H1 (cell line): ENCODE data around the gene EXD3. TPM values are rescaled to one million over a fixed set of nuclear protein-coding genes. Genes with fewer than 3 reads are reported as not detected.

Experiments used
- CTCF ChIA-PET: fragments of 300-600 bp; sonication (Branson Sonifier 250); formaldehyde crosslinking; loops from one replicate; lab custom pipeline; 2021; ENCODE audit not compliant: partially characterized antibody; lab: Charles Lee
- POLR2A ChIA-PET: fragments of 300-600 bp; sonication (Branson Sonifier 250); formaldehyde crosslinking; loops from one replicate; lab custom pipeline; 2021; ENCODE audit warnings: inconsistent platforms; ENCODE audit not compliant: partially characterized antibody; lab: Charles Lee
- DNase-seq, 2 experiments: peaks; one replicate each; pipeline versions ENCODE4 v3.0.0 to v3.0.0-alpha.2; 2010 to 2022; ENCODE audit warnings: low spot score in 2 of 2, low read depth in 1 of 2, mixed read lengths in 1 of 2
- FAIRE-seq: peaks from 2 replicates; lab custom pipeline; 2011; peaks lifted over from hg19 to GRCh38; lab: Jason Lieb, UNC
- H2AFZ ChIP-seq: 2 replicates; pipeline ENCODE4 v1.8.1; 2012; ENCODE audit warnings: low read length, inconsistent platforms
- H2AK5ac ChIP-seq: 2 replicates; pipeline ENCODE4 v1.6.1; 2013; ENCODE audit warnings: low read depth, low read length
- H2BK120ac ChIP-seq: replicated peaks from 2 replicates; pipeline ENCODE3; 2013; ENCODE audit warnings: low read depth, low read length, inconsistent platforms
- H2BK12ac ChIP-seq: 2 replicates; pipeline ENCODE4 v1.6.1; 2013; ENCODE audit warnings: low read depth, low read length
- H2BK15ac ChIP-seq: 2 replicates; pipeline ENCODE4 v1.6.1; 2013; ENCODE audit warnings: low read length
- H2BK20ac ChIP-seq: 2 replicates; pipeline ENCODE4 v1.6.1; 2013; ENCODE audit warnings: low read length
- H2BK5ac ChIP-seq: 2 replicates; pipeline ENCODE4 v1.6.1; 2013; ENCODE audit warnings: low read depth, low read length
- H3K14ac ChIP-seq: 2 replicates; pipeline ENCODE4 v1.6.1; 2013; ENCODE audit warnings: inconsistent platforms; ENCODE audit not compliant: insufficient read length
- H3K18ac ChIP-seq: 2 replicates; pipeline ENCODE4 v1.6.1; 2013; ENCODE audit warnings: low read length; ENCODE audit errors: extremely low read depth
- H3K23ac ChIP-seq: 2 replicates; pipeline ENCODE4 v1.6.1; 2013; ENCODE audit warnings: inconsistent platforms; ENCODE audit not compliant: insufficient read length
- H3K23me2 ChIP-seq: 2 replicates; pipeline ENCODE4 v1.6.1; 2013; ENCODE audit warnings: low read depth, low read length
- H3K27ac ChIP-seq: 2 replicates; pipeline ENCODE4 v1.6.1; 2011; ENCODE audit warnings: low read depth, low read length, inconsistent platforms
- H3K27me3 ChIP-seq, 4 experiments: replicated peaks in 1 of 4; 1 replicate in 1 of 4; 2 replicates in 3 of 4; pipeline versions ENCODE4 v1.6.1 to v1.8.1; 2011 to 2013; ENCODE audit warnings: low read length in 3 of 4, mild to moderate bottlenecking in 3 of 4, inconsistent platforms in 2 of 4, mixed read lengths in 2 of 4, moderate library complexity in 1 of 4; ENCODE audit not compliant: control insufficient read depth in 3 of 4, insufficient read depth in 3 of 4; ENCODE audit errors: extremely low read depth in 1 of 4
- H3K36me3 ChIP-seq, 4 experiments: 2 replicates each; pipeline versions ENCODE4 v1.6.1 to v1.8.1; 2011 to 2013; ENCODE audit warnings: mild to moderate bottlenecking in 4 of 4, low read length in 3 of 4, moderate library complexity in 2 of 4, control low read depth in 1 of 4, inconsistent platforms in 1 of 4; ENCODE audit not compliant: insufficient read depth in 4 of 4, control insufficient read depth in 2 of 4
- H3K4ac ChIP-seq: replicated peaks from 2 replicates; pipeline ENCODE3; 2013; ENCODE audit warnings: low read length, low read depth, mixed read lengths, inconsistent platforms; ENCODE audit not compliant: insufficient read length
- H3K4me1 ChIP-seq, 4 experiments: replicated peaks in 1 of 4; 1 replicate in 1 of 4; 2 replicates in 3 of 4; pipeline versions ENCODE4 v1.6.1 to v1.8.1; 2011 to 2013; ENCODE audit warnings: low read length in 3 of 4, inconsistent platforms in 2 of 4, mixed read lengths in 1 of 4; ENCODE audit not compliant: insufficient read depth in 4 of 4, control insufficient read depth in 3 of 4
- H3K4me2 ChIP-seq, 2 experiments: 2 replicates each; pipeline versions ENCODE4 v1.6.1 to v1.8.1; 2011 to 2013; ENCODE audit warnings: low read depth in 2 of 2, low read length in 2 of 2, control low read depth in 1 of 2, inconsistent platforms in 1 of 2, mild to moderate bottlenecking in 1 of 2; ENCODE audit not compliant: insufficient read depth in 1 of 2
- H3K4me3 ChIP-seq, 4 experiments: fragments of 200-600, 300-600 bp in 1 of 4; sonication (generic), shearing (Covaris generic), sonication (Bioruptor Twin) in 1 of 4; 2 replicates each; pipeline versions ENCODE4 v1.5.1 to v1.8.1; 2011 to 2016; ENCODE audit warnings: low read length in 4 of 4, low read depth in 3 of 4, control low read depth in 2 of 4, inconsistent platforms in 2 of 4, mild to moderate bottlenecking in 2 of 4, mixed read lengths in 1 of 4, moderate library complexity in 1 of 4; ENCODE audit not compliant: insufficient read depth in 2 of 4; ENCODE audit errors: extremely low read depth in 1 of 4
- H3K56ac ChIP-seq: replicated peaks from 2 replicates; pipeline ENCODE3; 2013; ENCODE audit warnings: low read depth, mild to moderate bottlenecking, mixed read lengths, low read length, inconsistent platforms; ENCODE audit not compliant: insufficient read length
- H3K79me1 ChIP-seq: 2 replicates; pipeline ENCODE4 v1.6.1; 2013; ENCODE audit warnings: low read depth, low read length, control low read depth
- H3K79me2 ChIP-seq, 2 experiments: 2 replicates each; pipeline versions ENCODE4 v1.6.1 to v1.8.1; 2012 to 2013; ENCODE audit warnings: low read length in 2 of 2, mild to moderate bottlenecking in 2 of 2, inconsistent platforms in 1 of 2; ENCODE audit not compliant: insufficient read depth in 2 of 2, control insufficient read depth in 1 of 2
- H3K9ac ChIP-seq, 4 experiments: replicated peaks in 1 of 4; 1 replicate in 1 of 4; 2 replicates in 3 of 4; pipeline versions ENCODE4 v1.6.1 to v1.8.1; 2011 to 2013; ENCODE audit warnings: low read depth in 3 of 4, low read length in 3 of 4, control low read depth in 2 of 4, mild to moderate bottlenecking in 2 of 4, moderate library complexity in 2 of 4, inconsistent platforms in 1 of 4; ENCODE audit errors: extremely low read depth in 1 of 4
- H3K9me3 ChIP-seq, 2 experiments: 2 replicates each; pipeline versions ENCODE4 v1.6.1 to v1.8.1; 2012 to 2013; ENCODE audit warnings: mild to moderate bottlenecking in 2 of 2, moderate library complexity in 2 of 2, control low read depth in 1 of 2, inconsistent platforms in 1 of 2, low read depth in 1 of 2, low read length in 1 of 2, mixed read lengths in 1 of 2; ENCODE audit not compliant: insufficient read depth in 2 of 2
- H4K20me1 ChIP-seq, 2 experiments: replicated peaks in 1 of 2; 2 replicates each; pipeline versions ENCODE3 to v1.8.1; 2011 to 2013; ENCODE audit warnings: inconsistent platforms in 2 of 2, low read length in 2 of 2, mild to moderate bottlenecking in 1 of 2; ENCODE audit not compliant: insufficient read depth in 2 of 2, control insufficient read depth in 1 of 2
- H4K5ac ChIP-seq: 2 replicates; pipeline ENCODE4 v1.6.1; 2013; ENCODE audit warnings: low read length, low read depth, mixed read lengths, inconsistent platforms; ENCODE audit not compliant: insufficient read length
- H4K8ac ChIP-seq: 2 replicates; pipeline ENCODE4 v1.8.0; 2013; ENCODE audit warnings: mild to moderate bottlenecking, moderate library complexity, low read length, inconsistent platforms; ENCODE audit not compliant: insufficient read depth; ENCODE audit errors: extremely low read depth
- H4K91ac ChIP-seq: replicated peaks from 2 replicates; pipeline ENCODE3; 2013; ENCODE audit warnings: low read length, mixed read lengths, inconsistent platforms; ENCODE audit not compliant: insufficient read length
- ASH2L ChIP-seq: fragments of 200-600, 300-600 bp; sonication (generic); IDR thresholded peaks from one replicate; pipeline ENCODE4 v1.7.1; 2017; ENCODE audit warnings: low read length
- BCL11A ChIP-seq, 2 experiments: IDR thresholded peaks; one replicate each; pipeline ENCODE4 v1.6.1; 2011; ENCODE audit warnings: low read depth in 2 of 2, low read length in 2 of 2, mild to moderate bottlenecking in 2 of 2
- CEBPB ChIP-seq: IDR thresholded peaks from 2 replicates; pipeline ENCODE4 v1.6.1; 2012; ENCODE audit warnings: low read depth, low read length
- CHD2 ChIP-seq: IDR thresholded peaks from 2 replicates; pipeline ENCODE4 v1.6.1; 2012; ENCODE audit warnings: low read length, improper control_type of control experiment
- POLR2A ChIP-seq, 2 experiments: IDR thresholded peaks; 1 replicate in 1 of 2; 2 replicates in 1 of 2; pipeline ENCODE4 v1.6.1; 2011; ENCODE audit warnings: low read depth in 2 of 2, low read length in 2 of 2, mild to moderate bottlenecking in 2 of 2; ENCODE audit errors: control extremely low read depth in 1 of 2
- RAD21 ChIP-seq, 2 experiments: IDR thresholded peaks in 1 of 2; conservative IDR thresholded peaks in 1 of 2; 2 replicates each; pipeline ENCODE4 v1.6.1; 2011; ENCODE audit warnings: low read depth in 2 of 2, low read length in 2 of 2, improper control_type of control experiment in 1 of 2, inconsistent platforms in 1 of 2, mild to moderate bottlenecking in 1 of 2, moderate library complexity in 1 of 2
- RFX5 ChIP-seq: IDR thresholded peaks from 2 replicates; pipeline ENCODE4 v1.6.1; 2011; ENCODE audit warnings: low read depth, low read length, improper control_type of control experiment, borderline replicate concordance
- SIRT6 ChIP-seq: IDR thresholded peaks from one replicate; pipeline ENCODE4 v1.7.1; 2012; ENCODE audit warnings: low read length, inconsistent platforms
- WGBS, 2 experiments: shearing (Covaris generic) in 1 of 2; methylation state at CpG; one replicate each; pipeline versions ENCODE4 v1.1.6 to v1.1.7; 2013 to 2015; ENCODE audit warnings: low lambda C conversion rate in 2 of 2, mixed read lengths in 2 of 2, inconsistent platforms in 1 of 2, low coverage in 1 of 2, missing lambda C conversion rate in 1 of 2; ENCODE audit not compliant: insufficient replicate concordance in 2 of 2, insufficient coverage in 1 of 2, insufficient read length in 1 of 2; ENCODE audit errors: extremely low coverage in 1 of 2, missing lambda C conversion rate in 1 of 2; 5-methylcytosine and 5-hydroxymethylcytosine counted together
- polyA plus RNA-seq, 7 experiments: library from polyadenylated mRNA; depleted of rRNA in 3 of 7; stranded (reverse) in 5 of 7; unstranded in 2 of 7; fragments of >200 nt in 5 of 7; fragments of 200-250 nt in 2 of 7; gene quantifications; 1 replicate in 5 of 7; 2 replicates in 1 of 7; 4 replicates in 1 of 7; pipeline versions ENCODE4 v1.2.1 to v1.2.3, GENCODE V29; 2011 to 2013; ENCODE audit warnings: missing spikeins in 2 of 7, mixed read lengths in 2 of 7
- total RNA-seq: library from RNA; stranded (reverse); fragmentation: NEBNext Ultra II Directional; extraction: Animal tissue kit (Norgen Biotek cat#: 25700); gene quantifications from 2 replicates; pipeline ENCODE4 v1.2.1, GENCODE V29; 2021

Gene EXD3
- total and polyA plus RNA-seq, 2 of the 8 experiments (the other 6 are each of a cell fraction or from before 2014, with no cell fraction given) = 7.2 to 9.4 TPM

DNA sequence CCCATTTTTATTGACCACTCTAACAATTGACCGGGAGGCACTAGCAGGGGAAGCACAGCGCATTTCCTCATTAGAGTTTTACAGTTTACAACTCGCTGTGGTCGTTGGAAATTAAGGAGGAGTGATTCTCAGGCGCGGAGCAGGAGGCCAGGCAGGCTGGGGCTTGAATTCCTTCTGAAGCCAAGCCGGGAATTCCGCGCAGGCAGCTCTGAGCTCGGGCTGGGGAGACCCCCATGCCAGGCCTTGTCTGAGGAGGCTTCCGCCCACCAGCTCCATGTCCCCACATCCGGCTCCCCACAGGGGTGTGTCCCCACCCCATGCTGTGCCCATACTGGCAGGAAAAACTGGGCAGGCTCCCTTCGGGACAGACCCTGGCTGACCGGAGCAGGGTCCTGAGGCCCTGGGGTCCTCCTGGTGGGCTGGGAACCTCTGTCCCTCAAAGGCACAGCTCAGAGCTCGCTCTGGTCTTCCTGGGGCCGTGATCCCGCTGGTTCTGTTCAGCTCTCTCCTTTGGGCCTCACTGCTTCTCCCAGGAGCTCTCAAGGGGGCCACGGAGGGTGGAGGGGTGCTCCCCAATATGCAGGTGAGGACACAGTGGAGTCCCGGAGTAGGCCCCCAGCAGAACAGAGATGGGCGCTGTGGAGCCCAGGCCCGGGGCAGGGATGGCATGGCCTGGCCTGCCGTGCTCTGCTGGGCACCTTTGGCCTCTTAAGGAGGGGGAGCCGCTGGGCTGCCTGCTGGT is 119.6 kb downstream of the EXD3 start:
- peak in 1 of 2 experiments; percentile 66 for DNase-seq

More for the DNA sequence above, 119.6 kb downstream of the EXD3 start:
- no peak overlapping the region for H2AFZ ChIP-seq
- peaks cover 0 to 56% (median 45%) of the 10 kb centered on the region in 4 experiments; a peak in 6 of 7 replicates for H3K4me1 ChIP-seq
- no peaks in the 10 kb centered on the region for H3K9me3 ChIP-seq
- peaks cover 0 to 9% of the 10 kb centered on the region in 2 experiments for H4K20me1 ChIP-seq
- no peak overlapping the region for H4K5ac ChIP-seq
- H3K4me2 ChIP-seq = peak overlapping the region; percentile 76 to 79
- CTCF ChIA-PET = interaction anchor here (0.7 to 4.7 kb wide), 19 partner anchors 9 to 274 kb away, joined by 3 to 55 read pairs (median 4); no protein-coding TSS in a partner anchor
- peak overlapping the region; percentile 57 for H4K91ac ChIP-seq
- H3K4me3 ChIP-seq = peak overlapping the region; percentile 29 to 62 (median 39); a peak in 6 of 8 replicates
- peak overlapping the region; percentile 87; the same call in 1 of the 2 replicates for H2BK12ac ChIP-seq
- H3K56ac ChIP-seq = no peak overlapping the region
- H2BK5ac ChIP-seq = no peak overlapping the region; the same call in 1 of the 2 replicates
- no peak overlapping the region for H3K27ac ChIP-seq
- POLR2A ChIA-PET = interaction anchor here (0.9 to 10.0 kb wide), 5 partner anchors 12 to 120 kb away, joined by 3 to 129 read pairs (median 4); partner anchors contain the start of genes EXD3, NELFB and NOXA1
- H2BK120ac ChIP-seq = no peak overlapping the region
- no peak overlapping the region for H3K9ac ChIP-seq
- peaks cover 0 to 16% (median 7%) of the 10 kb centered on the region in 4 experiments; a peak in 5 of 7 replicates for H3K27me3 ChIP-seq
- peak overlapping the region; percentile 58 for H4K8ac ChIP-seq
- H3K79me2 ChIP-seq = peaks cover 0 to 3% of the 10 kb centered on the region in 2 experiments; a peak in 1 of 4 replicates
- 60% methylated on average over 23 of the region's 23 CpGs; no CpG with 5 or more reads in 1 of the 2 experiments for WGBS, 2 experiments
- TF ChIP-seq SIRT6 (no peak), POLR2A (IDR thresholded peaks at IDR 0.05; ENCODE audit: control extremely low read depth in 1 of 2, low read depth in 2 of 2, low read length in 2 of 2) (no peak), CEBPB (no peak), RAD21 (IDR thresholded peaks at IDR 0.05 in 1 of 2, conservative IDR thresholded peaks at IDR 0.05 in 1 of 2; ENCODE audit: low read depth in 2 of 2, low read length in 2 of 2) (no peak), ASH2L (peak; percentile 0), BCL11A (IDR thresholded peaks at IDR 0.05; ENCODE audit: low read depth in 2 of 2, low read length in 2 of 2) (no peak), CHD2 (no peak), RFX5 (no peak)
- peak overlapping the region; percentile 71 for H3K18ac ChIP-seq
- peak overlapping the region; percentile 72; the same call in 1 of the 2 replicates for H2BK20ac ChIP-seq
- no peaks in the 10 kb centered on the region for H3K36me3 ChIP-seq
- H3K23me2 ChIP-seq = peaks cover 11% of the 10 kb centered on the region
- peak overlapping the region; percentile 9 for H3K4ac ChIP-seq
- H3K79me1 ChIP-seq = peaks cover 3% of the 10 kb centered on the region
- H3K23ac ChIP-seq = no peak overlapping the region
- H3K14ac ChIP-seq = no peak overlapping the region
- peak overlapping the region; percentile 72; the same call in 1 of the 2 replicates for H2BK15ac ChIP-seq
- no peak for FAIRE-seq
- peak overlapping the region; percentile 39; the same call in 1 of the 2 replicates for H2AK5ac ChIP-seq
